HG03135 (cell line): ENCODE measurements around the gene UQCC3.
A peak's percentile ranks its signal among the peaks of the same experiment; 100 is the strongest.
"Not testable (repeated sequence)": the region's sequence is repeated elsewhere in the genome, so short reads cannot be mapped to it uniquely, and the experiment has no call there.

Experiments
- ATAC-seq: cut with Tn5 transposase; IDR thresholded peaks from one replicate; pipeline ENCODE4 v1.9.1; 2021; ENCODE audit warnings: mild to moderate bottlenecking, moderate library complexity; ENCODE audit not compliant: unreplicated experiment

UQCC3 gene, protein sequence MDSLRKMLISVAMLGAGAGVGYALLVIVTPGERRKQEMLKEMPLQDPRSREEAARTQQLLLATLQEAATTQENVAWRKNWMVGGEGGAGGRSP

DNA sequence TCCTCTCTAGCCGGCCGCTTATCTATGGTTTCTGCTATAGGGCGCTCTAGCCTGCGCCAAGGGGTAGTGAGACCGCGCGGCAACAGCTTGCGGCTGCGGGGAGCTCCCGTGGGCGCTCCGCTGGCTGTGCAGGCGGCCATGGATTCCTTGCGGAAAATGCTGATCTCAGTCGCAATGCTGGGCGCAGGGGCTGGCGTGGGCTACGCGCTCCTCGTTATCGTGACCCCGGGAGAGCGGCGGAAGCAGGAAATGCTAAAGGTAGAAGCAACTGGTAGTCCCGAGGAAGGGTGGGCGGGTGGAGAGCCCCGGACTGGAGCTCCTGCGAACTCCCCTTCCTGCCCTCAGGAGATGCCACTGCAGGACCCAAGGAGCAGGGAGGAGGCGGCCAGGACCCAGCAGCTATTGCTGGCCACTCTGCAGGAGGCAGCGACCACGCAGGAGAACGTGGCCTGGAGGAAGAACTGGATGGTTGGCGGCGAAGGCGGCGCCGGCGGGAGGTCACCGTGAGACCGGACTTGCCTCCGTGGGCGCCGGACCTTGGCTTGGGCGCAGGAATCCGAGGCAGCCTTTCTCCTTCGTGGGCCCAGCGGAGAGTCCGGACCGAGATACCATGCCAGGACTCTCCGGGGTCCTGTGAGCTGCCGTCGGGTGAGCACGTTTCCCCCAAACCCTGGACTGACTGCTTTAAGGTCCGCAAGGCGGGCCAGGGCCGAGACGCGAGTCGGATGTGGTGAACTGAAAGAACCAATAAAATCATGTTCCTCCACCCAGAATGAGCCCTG is at the start of gene UQCC3, which contains the start of gene LBHD1:
TSS of gene UQCC3 (plus strand) at position 66 of the 782 bp plus-strand sequence. CDS start at position 139, 73 bp downstream.
TSS of gene LBHD1 (minus strand) at position 660 of the 782 bp plus-strand sequence. CDS start 2,236 bp downstream, outside the sequence.
- ATAC-seq, result peak; percentile 58

GRCh38 chr11:62622476-62623089 is 48.9 kb upstream of the UQCC3 start:
- no peak for ATAC-seq

DNA sequence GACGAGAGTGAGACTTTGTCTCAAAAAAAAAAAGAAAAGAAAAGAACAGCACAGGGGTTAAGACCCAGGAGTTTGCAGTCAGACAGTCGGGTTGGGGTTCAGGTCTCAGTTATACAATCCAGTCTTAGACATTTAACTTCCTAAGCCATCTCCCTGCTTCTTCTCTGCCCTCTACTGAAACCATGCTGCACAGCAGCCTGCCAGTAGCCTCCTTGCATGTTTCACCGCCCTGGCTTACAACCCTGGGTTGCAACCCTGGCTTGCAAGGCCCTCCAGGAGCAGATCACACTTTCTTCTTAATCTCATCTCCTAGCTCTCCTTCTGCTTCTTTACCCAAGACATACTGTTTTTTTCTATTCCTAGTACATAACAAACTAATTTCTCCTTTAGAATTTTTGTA is 43.8 kb upstream of the UQCC3 start:
- no peak for ATAC-seq

DNA sequence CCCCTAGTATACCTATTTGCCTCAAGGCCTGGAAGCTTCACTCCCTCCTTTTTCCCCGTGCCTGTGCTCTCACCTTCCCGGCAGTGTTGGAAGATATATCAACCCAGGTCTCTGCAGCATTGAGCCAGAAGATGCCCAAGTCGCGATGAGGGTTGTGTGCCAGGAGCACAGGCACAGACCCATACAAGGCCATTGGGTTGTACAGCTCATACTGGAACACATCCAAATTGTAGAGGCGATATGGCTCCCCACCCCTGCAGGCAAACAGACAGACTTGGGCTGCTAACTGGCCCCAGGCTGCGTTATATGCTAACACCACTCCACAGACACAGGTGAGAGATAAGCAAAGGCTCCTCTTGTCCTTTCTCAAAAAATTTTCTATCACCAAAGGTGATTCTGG is 39.0 kb upstream of the UQCC3 start:
- no peak for ATAC-seq

DNA sequence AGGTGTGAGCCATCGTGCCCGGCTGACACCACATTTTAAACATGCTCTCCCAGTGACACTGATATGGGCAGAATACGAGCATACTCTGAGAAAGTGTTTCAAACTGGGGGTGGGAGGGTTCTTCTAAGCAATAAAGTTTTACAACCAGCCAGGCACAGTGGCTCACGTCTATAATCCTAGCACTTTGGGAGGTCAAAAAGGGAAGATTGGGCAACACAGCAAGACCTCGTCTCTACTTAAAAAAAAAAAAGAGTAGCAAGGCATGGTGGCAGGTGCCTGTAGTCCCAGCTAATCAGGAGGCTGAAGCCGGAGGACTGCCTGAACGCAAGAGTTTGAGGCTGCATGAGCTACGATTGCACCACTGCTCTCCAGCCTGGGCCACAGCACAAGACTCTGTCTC is 27.3 kb upstream of the UQCC3 start:
- ATAC-seq, result no peak

GRCh38 chr11:62645671-62645945 is 25.9 kb upstream of the UQCC3 start:
- no peak for ATAC-seq

DNA sequence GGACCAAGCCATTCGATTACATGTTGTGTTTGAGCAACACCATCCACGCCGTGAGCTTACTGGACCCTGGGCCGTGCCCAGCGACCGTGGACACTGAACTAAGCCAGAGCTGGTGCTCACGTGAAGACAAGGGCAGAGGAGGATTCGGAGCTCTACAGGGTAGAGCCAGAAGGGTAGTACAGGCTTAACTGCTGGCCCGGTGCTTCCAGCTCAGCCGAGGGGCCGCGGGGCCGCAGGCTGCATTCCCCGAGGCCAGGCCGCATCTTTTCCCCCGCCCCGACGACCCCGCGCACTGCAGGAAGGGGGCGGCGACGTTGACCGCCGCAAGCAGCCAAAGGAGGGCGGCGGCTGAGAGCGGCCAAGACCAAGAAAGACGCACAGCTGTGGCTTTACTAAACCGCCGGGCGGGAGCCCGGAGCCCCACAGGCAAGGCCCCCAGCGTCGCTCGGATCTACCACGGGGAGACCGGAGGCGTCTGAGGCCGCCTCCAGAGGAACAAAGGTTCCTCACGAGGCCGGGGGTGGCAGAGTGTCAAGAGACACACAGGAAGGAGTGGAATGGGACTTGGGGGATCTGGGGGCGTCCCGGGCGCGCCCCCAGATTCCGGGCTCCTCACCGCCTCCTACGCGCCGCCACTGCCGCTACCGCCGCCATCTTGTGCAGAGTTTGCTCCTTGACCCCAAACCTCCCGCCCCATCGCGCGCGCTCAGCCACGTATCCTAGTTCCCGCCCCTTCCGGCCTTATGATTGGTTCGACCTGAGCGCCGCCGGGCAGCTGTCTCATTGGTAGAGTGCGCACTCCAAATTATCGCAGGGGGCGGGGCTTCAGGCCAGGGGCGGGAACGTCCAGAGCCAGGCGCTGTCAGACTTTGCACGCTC is 25.3 kb upstream of the UQCC3 start, which contains the start of gene GANAB:
TSS of gene GANAB (minus strand) at position 668 of the 879 bp plus-strand sequence. CDS start at position 654, 14 bp downstream.
- ATAC-seq, result peak; percentile 95

DNA sequence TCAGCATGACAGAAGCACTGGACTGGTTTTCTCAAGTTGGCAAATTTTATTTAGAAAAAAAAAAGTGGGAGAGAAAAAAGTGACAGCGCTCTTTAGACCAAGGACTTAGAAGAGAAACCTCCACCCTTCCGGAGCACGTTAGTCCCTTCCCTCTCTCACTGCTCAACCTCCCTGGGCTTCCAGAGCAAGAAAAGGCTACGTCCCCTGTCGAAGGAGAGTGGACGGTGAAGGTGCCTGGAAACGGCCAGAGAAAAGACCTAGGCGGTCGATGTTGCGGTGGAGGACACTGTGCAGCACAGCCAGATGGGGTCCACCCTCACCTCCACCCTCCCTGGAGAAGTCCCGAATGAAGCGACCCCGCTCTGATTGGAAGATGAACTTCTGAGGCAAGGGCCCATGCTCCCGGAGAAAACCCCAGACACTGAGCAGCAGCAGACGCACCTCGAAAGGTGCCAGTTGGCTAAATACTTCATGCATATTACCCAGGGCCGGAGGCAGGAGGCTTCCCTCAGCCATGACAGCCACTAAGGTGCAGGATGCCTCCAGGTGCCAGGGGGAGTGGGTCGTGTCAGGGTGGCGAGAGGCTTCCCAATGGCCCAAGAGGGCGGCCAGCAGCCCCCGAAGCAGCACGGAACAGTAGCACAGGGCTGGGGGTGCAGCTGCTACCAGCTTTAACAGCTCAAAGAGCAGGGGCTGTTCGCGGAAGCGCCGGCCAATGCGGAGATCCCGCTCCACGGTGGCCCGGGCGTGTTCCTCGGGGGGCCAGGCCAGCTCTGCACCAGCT is 24.5 kb upstream of the UQCC3 start:
- no peak for ATAC-seq

GRCh38 chr11:62647609-62648005 is 23.9 kb upstream of the UQCC3 start:
- ATAC-seq, result no peak

- ATAC-seq, result no peak
Measured at GRCh38 chr11:62648185-62648966, 23.1 kb upstream of the UQCC3 start.

GRCh38 chr11:62648967-62649364 is 22.5 kb upstream of the UQCC3 start:
- no peak for ATAC-seq

DNA sequence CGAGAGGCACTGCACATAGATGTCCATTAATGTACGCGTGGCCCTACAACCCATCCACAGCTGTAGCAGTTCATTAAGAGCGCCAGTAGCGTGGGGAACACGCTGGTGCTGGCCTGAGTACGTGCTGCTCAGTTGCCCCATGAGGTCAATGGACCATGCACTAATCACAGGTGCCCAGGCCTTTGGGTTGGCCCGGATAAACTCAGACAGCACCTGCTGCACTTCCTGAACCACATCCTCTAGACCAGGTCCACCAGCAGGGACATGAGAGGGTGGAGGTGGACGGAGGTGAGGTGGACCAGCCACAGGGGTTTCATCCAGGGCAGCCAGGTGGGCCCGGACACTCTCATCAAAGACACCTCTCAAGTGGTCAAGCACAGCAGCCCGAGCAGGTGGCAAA is 22.0 kb upstream of the UQCC3 start:
- ATAC-seq, result no peak

- ATAC-seq, result not testable (repeated sequence)
Measured at GRCh38 chr11:62650283-62650682, 21.2 kb upstream of the UQCC3 start.

DNA sequence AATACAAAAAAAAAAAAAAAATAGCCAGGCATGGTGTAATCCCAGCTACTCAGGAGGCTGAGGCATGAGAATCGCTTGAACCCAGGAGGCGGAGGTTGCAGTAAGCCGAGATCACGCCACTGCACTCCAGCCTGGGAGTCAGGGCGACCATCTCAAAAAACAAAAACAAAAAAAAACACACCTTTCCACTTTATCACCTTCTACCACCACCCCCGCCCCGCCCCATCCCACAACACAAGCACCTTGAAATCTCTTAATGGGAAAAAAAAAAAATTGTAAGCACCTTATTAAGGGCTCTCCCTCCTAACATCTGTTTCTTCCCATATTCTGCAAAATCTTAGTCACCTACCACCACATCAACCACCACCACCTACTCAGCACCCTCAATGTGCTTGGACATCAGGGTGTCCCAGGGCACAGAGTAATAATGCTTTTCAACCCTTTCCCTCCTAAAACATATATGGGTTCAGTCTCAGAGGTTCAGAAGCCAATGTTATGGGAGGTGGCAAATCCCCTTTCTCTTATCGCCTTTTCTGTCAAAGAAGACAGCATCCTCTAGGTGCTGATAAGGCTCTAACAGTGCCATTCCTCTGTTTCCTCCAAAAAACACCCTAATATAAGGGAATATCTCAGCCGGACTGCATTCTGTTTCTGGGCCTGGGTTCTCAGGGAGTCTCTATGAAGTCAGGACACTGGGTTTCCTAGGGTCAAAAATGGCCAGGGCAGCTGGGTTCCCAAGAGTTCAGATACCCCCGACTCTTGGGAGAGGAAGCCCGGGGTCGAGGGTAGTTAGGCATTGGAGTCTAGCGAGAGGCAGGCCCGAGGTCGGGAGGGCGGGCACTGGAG is 19.1 kb upstream of the UQCC3 start:
- ATAC-seq, result peak; percentile 15

GRCh38 chr11:62654297-62654696 is 17.2 kb upstream of the UQCC3 start:
- ATAC-seq, result no peak

DNA sequence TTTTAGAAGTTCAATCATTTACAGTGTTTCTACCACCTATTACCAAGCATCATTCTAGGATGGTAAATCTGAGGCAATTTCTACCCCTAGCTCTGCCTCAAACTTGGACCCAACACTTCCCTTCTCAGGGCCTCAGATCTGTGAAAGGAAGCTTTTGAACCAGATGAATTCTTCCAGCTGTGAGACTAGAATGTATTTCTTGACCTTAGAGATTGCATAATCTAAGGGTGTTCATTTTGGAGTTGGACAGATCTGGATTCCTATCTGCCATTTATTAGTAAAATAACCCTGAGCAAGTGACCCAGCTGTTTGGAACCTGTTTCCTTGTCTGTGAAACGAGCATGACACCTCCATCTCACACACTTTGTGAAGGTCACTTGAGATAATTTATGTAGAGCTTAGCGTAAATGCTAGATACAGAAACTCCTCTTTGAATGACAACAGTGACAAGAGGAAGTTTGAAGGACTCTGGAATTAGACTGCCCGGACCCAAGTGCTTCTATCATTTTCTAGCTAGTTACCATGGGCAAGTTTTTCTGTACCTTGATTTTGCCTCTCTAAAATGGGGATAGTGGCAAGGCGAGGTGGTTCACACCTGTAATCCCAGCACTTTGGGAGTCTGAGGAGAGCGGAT is 14.6 kb upstream of the UQCC3 start:
- no peak for ATAC-seq

- ATAC-seq, result peak; percentile 39
Measured at GRCh38 chr11:62664405-62665074, 6.9 kb upstream of the UQCC3 start.
